HG03342 (cell line): ENCODE results near the gene TXLNB.
"Not testable (repeated sequence)": the region's sequence is repeated elsewhere in the genome, so short reads cannot be mapped to it uniquely, and the experiment has no call there.

Experiments
- ATAC-seq: cut with Tn5 transposase; IDR thresholded peaks from one replicate; pipeline ENCODE4 v1.9.1; 2021; ENCODE audit warnings: mild to moderate bottlenecking, moderate library complexity; ENCODE audit not compliant: unreplicated experiment

TXLNB gene

GRCh38 chr6:139313229-139313628, 21.4 kb upstream of the TXLNB start:
- no peak for ATAC-seq

GRCh38 chr6:139311831-139312230, 20.0 kb upstream of the TXLNB start:
- ATAC-seq, result no peak

- no peak for ATAC-seq
Measured at GRCh38 chr6:139308936-139309603, 17.3 kb upstream of the TXLNB start.

GRCh38 chr6:139308286-139308916, 16.6 kb upstream of the TXLNB start:
- ATAC-seq, result peak; percentile 84

GRCh38 chr6:139306291-139306981, 14.6 kb upstream of the TXLNB start:
- ATAC-seq, result no peak

GRCh38 chr6:139303185-139303584, 11.4 kb upstream of the TXLNB start:
- no peak for ATAC-seq

GRCh38 chr6:139297921-139298320, 6.1 kb upstream of the TXLNB start:
- ATAC-seq, result no peak

- ATAC-seq, result no peak
Measured at GRCh38 chr6:139296927-139297326, 5.1 kb upstream of the TXLNB start.

- ATAC-seq, result no peak
Measured at GRCh38 chr6:139295901-139296300, 4.1 kb upstream of the TXLNB start.

GRCh38 chr6:139294090-139294489, 2.3 kb upstream of the TXLNB start:
- ATAC-seq, result no peak

GRCh38 chr6:139293230-139293629, 1.4 kb upstream of the TXLNB start:
- ATAC-seq, result not testable (repeated sequence)

- peak; percentile 78 for ATAC-seq
Measured at GRCh38 chr6:139290787-139291311, 949 bp downstream of the TXLNB start.

- no peak for ATAC-seq
Measured at GRCh38 chr6:139289233-139289632, 2.6 kb downstream of the TXLNB start.

GRCh38 chr6:139288496-139289040, 3.2 kb downstream of the TXLNB start:
- no peak for ATAC-seq

- ATAC-seq, result no peak
Measured at GRCh38 chr6:139287868-139288267, 3.9 kb downstream of the TXLNB start.

GRCh38 chr6:139286438-139286837, 5.4 kb downstream of the TXLNB start:
- ATAC-seq, result not testable (repeated sequence)

- no peak for ATAC-seq
Measured at GRCh38 chr6:139285590-139285989, 6.2 kb downstream of the TXLNB start.

- ATAC-seq, result no peak
Measured at GRCh38 chr6:139284789-139285188, 7.0 kb downstream of the TXLNB start.

- no peak for ATAC-seq
Measured at GRCh38 chr6:139282684-139283083, 9.1 kb downstream of the TXLNB start.

GRCh38 chr6:139278190-139278589, 13.6 kb downstream of the TXLNB start:
- ATAC-seq, result no peak

GRCh38 chr6:139277587-139277986, 14.2 kb downstream of the TXLNB start:
- ATAC-seq, result no peak

- no peak for ATAC-seq
Measured at GRCh38 chr6:139277161-139277560, 14.6 kb downstream of the TXLNB start.
